Hepatocyte (in vitro differentiated cells): ENCODE results near the gene NDRG2. TPM values are rescaled to one million over a fixed set of nuclear protein-coding genes. Genes with fewer than 3 reads are reported as not detected.

ENCODE experiments used
- DNase-seq: peaks from one replicate; pipeline ENCODE4 v3.0.0-alpha.2; 2016; ENCODE audit warnings: low spot score
- H2AFZ ChIP-seq: fragments of 200-600 bp; sonication (generic); 2 replicates; pipeline ENCODE4 v1.6.0; 2016; ENCODE audit warnings: antibody characterized with exemption, mild to moderate bottlenecking
- H3K27ac ChIP-seq: fragments of 200-600 bp; sonication (generic); 2 replicates; pipeline ENCODE4 v1.5.1; 2016; ENCODE audit warnings: mild to moderate bottlenecking
- H3K27me3 ChIP-seq: fragments of 200-600 bp; sonication (generic); 2 replicates; pipeline ENCODE4 v1.6.1; 2016
- H3K36me3 ChIP-seq: fragments of 200-600 bp; sonication (generic); replicated peaks from 2 replicates; pipeline ENCODE4 v1.5.1; 2016; ENCODE audit warnings: low read depth; ENCODE audit not compliant: insufficient read depth
- H3K4me1 ChIP-seq: fragments of 200-600 bp; sonication (generic); 2 replicates; pipeline ENCODE4 v1.5.1; 2016; ENCODE audit warnings: mild to moderate bottlenecking, moderate library complexity; ENCODE audit not compliant: insufficient read depth
- H3K4me2 ChIP-seq: fragments of 200-600 bp; sonication (generic); 2 replicates; pipeline ENCODE4 v1.6.0; 2016
- H3K4me3 ChIP-seq: fragments of 200-600 bp; sonication (generic); 2 replicates; pipeline ENCODE4 v1.5.1; 2016; ENCODE audit warnings: mild to moderate bottlenecking
- H3K79me2 ChIP-seq: fragments of 200-600 bp; sonication (generic); 2 replicates; pipeline ENCODE4 v1.6.0; 2017; ENCODE audit warnings: mild to moderate bottlenecking
- H3K9me2 ChIP-seq: fragments of 200-600 bp; sonication (generic); replicated peaks from 2 replicates; pipeline ENCODE4 v1.6.0; 2017; ENCODE audit warnings: mild to moderate bottlenecking; ENCODE audit not compliant: insufficient read depth
- H3K9me3 ChIP-seq: fragments of 200-600 bp; sonication (generic); 2 replicates; pipeline ENCODE4 v1.5.1; 2016; ENCODE audit warnings: low read depth, mild to moderate bottlenecking
- H4K20me1 ChIP-seq: fragments of 200-600 bp; sonication (generic); 2 replicates; pipeline ENCODE4 v1.6.0; 2016; ENCODE audit warnings: mild to moderate bottlenecking; ENCODE audit not compliant: insufficient read depth, poor library complexity, severe bottlenecking
- EZH2 ChIP-seq: fragments of 200-600 bp; sonication (generic); IDR thresholded peaks from 2 replicates; pipeline ENCODE4 v1.6.1; 2016; ENCODE audit warnings: antibody characterized with exemption, mild to moderate bottlenecking, borderline replicate concordance
- EZH2phosphoT487 ChIP-seq: fragments of 200-600 bp; sonication (generic); IDR thresholded peaks from one replicate; pipeline ENCODE4 v1.6.1; 2018; ENCODE audit warnings: antibody characterized with exemption, mild to moderate bottlenecking, low read depth, moderate library complexity; ENCODE audit not compliant: unreplicated experiment, severe bottlenecking
- WGBS: methylation state at CpG from one replicate; pipeline ENCODE4 v1.1.6; 2016; ENCODE audit warnings: low lambda C conversion rate; ENCODE audit errors: missing lambda C conversion rate; 5-methylcytosine and 5-hydroxymethylcytosine counted together
- polyA plus RNA-seq: library from polyadenylated mRNA; unstranded; fragments of >200 nt; fragmentation: Nextera tagmentation; extraction: Ambion mirVana; gene quantifications from 2 replicates; pipeline ENCODE4 v1.2.1, GENCODE V29; 2016
- total RNA-seq: library from RNA; depleted of rRNA; stranded (reverse); fragments of >200 nt; gene quantifications from 2 replicates; pipeline ENCODE4 v1.2.3, GENCODE V29; 2014
- TF ChIP-seq, protein P1 (sequence below): fragments of 200-600 bp; sonication (generic); IDR thresholded peaks from 2 replicates; pipeline ENCODE4 v1.5.1; 2016; ENCODE audit warnings: antibody characterized with exemption, mild to moderate bottlenecking; ENCODE audit not compliant: poor library complexity

NDRG2 gene
- total and polyA plus RNA-seq, 2 experiments from 2014 or later: 92.0 to 108 TPM

DNA sequence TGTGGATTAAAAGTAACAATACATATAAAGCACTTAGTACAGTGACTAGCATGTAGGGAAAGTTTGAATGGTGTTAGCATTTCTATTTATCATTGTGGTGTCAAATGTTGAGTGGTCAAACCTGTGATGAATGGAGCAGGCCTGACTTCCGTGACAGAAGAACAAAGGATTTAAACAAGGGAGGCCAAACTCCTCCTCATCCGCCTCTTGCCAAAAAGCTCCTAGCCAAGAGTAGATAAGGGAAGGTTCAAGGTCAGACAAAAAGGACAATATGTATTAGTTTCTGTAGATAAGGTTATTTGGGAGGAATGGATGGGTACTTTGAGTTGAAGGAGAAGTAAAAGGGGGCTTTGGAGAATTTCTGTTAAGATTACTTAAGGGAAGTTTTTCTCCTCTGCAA lies 23.8 kb upstream of the NDRG2 start:
- DNase-seq: no peak
- TF ChIP-seq EZH2phosphoT487: no peak
- no peak for TF ChIP-seq EZH2
- TF ChIP-seq, protein P1, sequence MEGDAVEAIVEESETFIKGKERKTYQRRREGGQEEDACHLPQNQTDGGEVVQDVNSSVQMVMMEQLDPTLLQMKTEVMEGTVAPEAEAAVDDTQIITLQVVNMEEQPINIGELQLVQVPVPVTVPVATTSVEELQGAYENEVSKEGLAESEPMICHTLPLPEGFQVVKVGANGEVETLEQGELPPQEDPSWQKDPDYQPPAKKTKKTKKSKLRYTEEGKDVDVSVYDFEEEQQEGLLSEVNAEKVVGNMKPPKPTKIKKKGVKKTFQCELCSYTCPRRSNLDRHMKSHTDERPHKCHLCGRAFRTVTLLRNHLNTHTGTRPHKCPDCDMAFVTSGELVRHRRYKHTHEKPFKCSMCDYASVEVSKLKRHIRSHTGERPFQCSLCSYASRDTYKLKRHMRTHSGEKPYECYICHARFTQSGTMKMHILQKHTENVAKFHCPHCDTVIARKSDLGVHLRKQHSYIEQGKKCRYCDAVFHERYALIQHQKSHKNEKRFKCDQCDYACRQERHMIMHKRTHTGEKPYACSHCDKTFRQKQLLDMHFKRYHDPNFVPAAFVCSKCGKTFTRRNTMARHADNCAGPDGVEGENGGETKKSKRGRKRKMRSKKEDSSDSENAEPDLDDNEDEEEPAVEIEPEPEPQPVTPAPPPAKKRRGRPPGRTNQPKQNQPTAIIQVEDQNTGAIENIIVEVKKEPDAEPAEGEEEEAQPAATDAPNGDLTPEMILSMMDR: no peak
- Histone ChIP-seq H3K4me3 (no peak overlapping the region), H3K9me3 (no peaks in the 10 kb centered on the region), H3K4me1 (no peaks in the 10 kb centered on the region), H3K27ac (no peak overlapping the region), H3K27me3 (no peaks in the 10 kb centered on the region), H2AFZ (no peak overlapping the region), H3K36me3 (no peaks in the 10 kb centered on the region), H4K20me1 (no peaks in the 10 kb centered on the region), H3K79me2 (no peaks in the 10 kb centered on the region), H3K9me2 (no peaks in the 10 kb centered on the region), H3K4me2 (no peak overlapping the region)
- 79% methylated on average over 2 of the region's 2 CpGs for WGBS

DNA sequence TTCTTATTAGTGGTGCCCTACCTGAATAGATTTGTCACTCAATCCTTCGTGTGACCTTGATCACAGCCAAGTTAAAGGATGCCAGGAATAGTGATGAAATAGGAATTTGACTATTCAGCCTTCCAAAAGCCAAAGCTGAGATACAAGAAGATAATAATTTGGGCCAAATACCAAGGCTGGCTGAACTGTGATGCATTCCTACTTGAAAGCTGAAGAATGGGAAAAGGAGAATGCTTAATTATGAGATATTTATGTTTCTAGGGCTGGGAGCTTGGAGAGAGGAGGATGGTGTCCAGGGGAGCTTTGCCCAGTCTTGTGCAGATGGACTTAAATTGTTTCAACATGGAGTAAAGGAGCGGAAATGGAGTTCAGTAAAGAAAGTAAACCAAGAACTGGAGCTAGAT lies 22.5 kb upstream of the NDRG2 start:
- TF ChIP-seq, protein P1: no peak
- no peak for TF ChIP-seq EZH2
- TF ChIP-seq EZH2phosphoT487: no peak
- Histone ChIP-seq H3K36me3 (no peaks in the 10 kb centered on the region), H2AFZ (no peak overlapping the region), H3K9me3 (no peaks in the 10 kb centered on the region), H3K4me2 (no peak overlapping the region), H3K9me2 (no peaks in the 10 kb centered on the region), H3K27me3 (no peaks in the 10 kb centered on the region), H3K4me3 (no peak overlapping the region), H3K79me2 (no peaks in the 10 kb centered on the region), H3K4me1 (no peaks in the 10 kb centered on the region), H4K20me1 (no peaks in the 10 kb centered on the region), H3K27ac (no peak overlapping the region)
- WGBS: 83% methylated on average over 2 of the region's 2 CpGs
- DNase-seq: no peak

DNA sequence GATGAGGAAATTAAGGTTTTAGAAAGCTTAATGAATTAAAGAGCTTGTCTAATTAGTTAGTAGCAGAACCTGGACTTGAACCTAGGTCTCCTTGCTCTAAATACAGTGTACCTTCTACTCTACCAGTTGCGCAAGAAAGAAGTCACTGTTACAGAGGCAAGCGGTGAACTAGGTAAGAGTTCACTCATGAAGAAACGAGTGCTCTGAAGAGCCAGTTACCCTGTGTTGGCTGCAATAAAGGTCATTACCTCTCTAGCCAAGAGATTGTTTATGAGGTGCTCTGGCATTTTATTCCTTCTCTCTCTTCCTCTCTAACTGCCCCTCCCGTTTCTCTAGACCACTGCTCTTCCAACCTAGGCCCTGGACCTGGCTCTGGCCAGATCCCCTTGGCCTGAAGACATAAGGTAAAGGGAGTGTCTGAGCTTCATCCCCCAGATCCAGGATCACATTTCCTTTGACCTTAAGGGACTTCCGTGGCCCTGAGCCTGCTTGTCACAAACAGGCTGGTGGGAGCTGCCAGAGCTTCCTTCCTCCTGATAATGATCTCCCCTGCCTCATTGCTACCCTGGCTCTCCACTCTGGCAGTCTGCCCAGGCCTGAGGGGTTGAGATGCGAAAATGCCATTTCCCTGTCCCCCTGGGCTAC lies 19.2 kb upstream of the NDRG2 start:
- no peaks in the 10 kb centered on the region for H3K36me3 ChIP-seq
- no peaks in the 10 kb centered on the region for H3K9me3 ChIP-seq
- no peaks in the 10 kb centered on the region for H3K79me2 ChIP-seq
- TF ChIP-seq EZH2 (no peak), EZH2phosphoT487 (no peak)
- TF ChIP-seq, protein P1: no peak
- 60% methylated on average over 6 of the region's 6 CpGs for WGBS
- no peak overlapping the region for H2AFZ ChIP-seq
- H3K9me2 ChIP-seq: no peaks in the 10 kb centered on the region
- peaks cover 9% of the 10 kb centered on the region for H3K4me1 ChIP-seq
- no peaks in the 10 kb centered on the region for H3K27me3 ChIP-seq
- no peaks in the 10 kb centered on the region for H4K20me1 ChIP-seq
- no peak for DNase-seq
- H3K4me2 ChIP-seq: no peak overlapping the region
- H3K4me3 ChIP-seq: no peak overlapping the region
- H3K27ac ChIP-seq: peak overlapping the region; percentile 10
